A549 (cell line): ENCODE data around the gene ITPA. TPM values are rescaled to one million over a fixed set of nuclear protein-coding genes. Genes with fewer than 3 reads are reported as not detected.

Experiments used
- ATAC-seq, 2 experiments: fragments of 200-7000 bp in 1 of 2; fragments of >200 bp in 1 of 2; cut with Nextera tagmentation in 1 of 2; cut with Tn5 transposase in 1 of 2; 3 replicates each; pipeline versions ENCODE4 v1.8.0 to v1.9.1; 2018 to 2020; ENCODE audit warnings: mild to moderate bottlenecking in 1 of 2, moderate library complexity in 1 of 2
- CTCF ChIA-PET: fragments of 300-600 bp; sonication (Branson Sonifier 250); formaldehyde crosslinking; extraction: SDS; loops from one replicate; lab custom pipeline; 2021; ENCODE audit warnings: antibody characterized with exemption, inconsistent platforms; lab: Yijun Ruan, JAX
- POLR2A ChIA-PET: fragments of 350-600 bp; formaldehyde crosslinking; extraction: SDS; loops from one replicate; lab custom pipeline; 2021; ENCODE audit warnings: antibody characterized with exemption, inconsistent platforms; lab: Yijun Ruan, JAX
- DNase-seq, 2 experiments: peaks; one replicate each; pipeline versions ENCODE4 v3.0.0 to v3.0.0-alpha.2; 2011 to 2016; ENCODE audit warnings: low read depth in 1 of 2, low spot score in 1 of 2
- FAIRE-seq: peaks from 2 replicates; lab custom pipeline; 2011; peaks lifted over from hg19 to GRCh38; lab: Jason Lieb, UNC
- H3K27ac ChIP-seq, 2 experiments: fragments of >200 bp; sonication (Bioruptor Twin); formaldehyde crosslinking; 3 replicates each; pipeline ENCODE4 v1.5.1; 2016 to 2017
- H3K4me1 ChIP-seq: fragments of >200 bp; sonication (Bioruptor Twin); formaldehyde crosslinking; 3 replicates; pipeline ENCODE4 v1.6.1; 2016
- H3K4me2 ChIP-seq: fragments of >200 bp; sonication (Bioruptor Twin); formaldehyde crosslinking; 3 replicates; pipeline ENCODE4 v1.6.1; 2016
- H3K4me3 ChIP-seq: fragments of >200 bp; sonication (Bioruptor Twin); formaldehyde crosslinking; 3 replicates; pipeline ENCODE4 v1.5.1; 2016
- H3K9me3 ChIP-seq: fragments of >200 bp; sonication (Bioruptor Twin); formaldehyde crosslinking; 3 replicates; pipeline ENCODE4 v1.6.1; 2016
- BHLHE40 ChIP-seq: IDR thresholded peaks from 2 replicates; pipeline ENCODE4 v1.6.1; 2012; ENCODE audit warnings: low read depth, low read length, inconsistent platforms
- CBX8 ChIP-seq: fragments of 200-600 bp; sonication (generic); IDR thresholded peaks from 2 replicates; pipeline ENCODE4 v1.6.1; 2016
- CEBPB ChIP-seq, 2 experiments: fragments of >200 bp in 1 of 2; sonication (Bioruptor Twin) in 1 of 2; formaldehyde crosslinking in 1 of 2; IDR thresholded peaks; 2 replicates each; pipeline ENCODE4 v1.6.1; 2012 to 2016
- CHD2 ChIP-seq: fragments of 150-350 bp; IDR thresholded peaks from 2 replicates; pipeline ENCODE4 v1.6.1; 2014; ENCODE audit warnings: low read length; ENCODE audit not compliant: partially characterized antibody
- EHF ChIP-seq: fragments of 250-450 bp; sonication (Bioruptor Pico); IDR thresholded peaks from 2 replicates; pipeline ENCODE4 v1.5.0; 2020; ENCODE audit warnings: mild to moderate bottlenecking
- EHMT2 ChIP-seq: fragments of 200-600 bp; sonication (generic); IDR thresholded peaks from 2 replicates; pipeline ENCODE4 v1.6.1; 2016; ENCODE audit warnings: antibody characterized with exemption, low read depth, mild to moderate bottlenecking, moderate library complexity
- EP300 ChIP-seq, 2 experiments: fragments of >200 bp; sonication (Bioruptor Twin); formaldehyde crosslinking; IDR thresholded peaks; 2 replicates in 1 of 2; 3 replicates in 1 of 2; pipeline ENCODE4 v1.6.1; 2016 to 2017
- ESRRA ChIP-seq: fragments of 150-350 bp; IDR thresholded peaks from 2 replicates; pipeline ENCODE4 v1.6.1; 2014; ENCODE audit warnings: mild to moderate bottlenecking, low read length, borderline replicate concordance
- GATA3 ChIP-seq: IDR thresholded peaks from 2 replicates; pipeline ENCODE4 v1.6.1; 2012; ENCODE audit warnings: borderline replicate concordance
- HDAC2 ChIP-seq: fragments of 200-600 bp; sonication (generic); IDR thresholded peaks from 2 replicates; pipeline ENCODE4 v1.6.1; 2016
- HOXA7 ChIP-seq: fragments of 250-450 bp; sonication (Bioruptor Pico); IDR thresholded peaks from 2 replicates; pipeline ENCODE4 v1.5.0; 2020; ENCODE audit warnings: mild to moderate bottlenecking, moderate library complexity
- HOXB5 ChIP-seq: fragments of 250-450 bp; sonication (Bioruptor Pico); IDR thresholded peaks from 2 replicates; pipeline ENCODE4 v1.5.0; 2020; ENCODE audit warnings: mild to moderate bottlenecking, moderate library complexity
- JUNB ChIP-seq: fragments of >200 bp; sonication (Bioruptor Twin); formaldehyde crosslinking; IDR thresholded peaks from 2 replicates; pipeline ENCODE4 v1.6.1; 2016
- KDM1A ChIP-seq: fragments of 200-600 bp; sonication (generic); IDR thresholded peaks from 2 replicates; pipeline ENCODE4 v1.6.1; 2016; ENCODE audit warnings: low read depth, mild to moderate bottlenecking
- NFE2L2 ChIP-seq: fragments of 150-350 bp; conservative IDR thresholded peaks from 2 replicates; pipeline ENCODE4 v1.6.1; 2014; ENCODE audit warnings: low read length
- NPAS2 ChIP-seq: fragments of 250-450 bp; sonication (Bioruptor Pico); IDR thresholded peaks from 2 replicates; pipeline ENCODE4 v1.8.0; 2022; ENCODE audit warnings: mild to moderate bottlenecking, moderate library complexity, borderline replicate concordance
- NR3C1 ChIP-seq: fragments of >200 bp; sonication (Bioruptor Twin); formaldehyde crosslinking; IDR thresholded peaks from 3 replicates; pipeline ENCODE4 v1.6.1; 2017
- PHF8 ChIP-seq: fragments of 200-600 bp; sonication (generic); IDR thresholded peaks from 2 replicates; pipeline ENCODE4 v1.6.1; 2016; ENCODE audit warnings: low read depth, mild to moderate bottlenecking, antibody characterized with exemption, moderate library complexity, borderline replicate concordance
- POLR2A ChIP-seq: IDR thresholded peaks from 2 replicates; pipeline ENCODE4 v1.6.1; 2012; ENCODE audit warnings: mild to moderate bottlenecking, low read length
- POLR2AphosphoS2 ChIP-seq: conservative IDR thresholded peaks from 2 replicates; pipeline ENCODE4 v1.6.1; 2012; ENCODE audit warnings: low read length, improper control_type of control experiment, inconsistent platforms
- RCOR1 ChIP-seq: fragments of 150-350 bp; IDR thresholded peaks from 2 replicates; pipeline ENCODE4 v1.6.1; 2014; ENCODE audit warnings: antibody characterized with exemption, low read length, low read depth
- SREBF2 ChIP-seq: fragments of 450-650 bp; IDR thresholded peaks from 2 replicates; pipeline ENCODE4 v1.6.1; 2014; ENCODE audit warnings: mild to moderate bottlenecking, moderate library complexity
- TFCP2L1 ChIP-seq: fragments of 250-450 bp; sonication (Bioruptor Pico); IDR thresholded peaks from 2 replicates; pipeline ENCODE4 v1.5.0; 2021; ENCODE audit warnings: mild to moderate bottlenecking
- ZSCAN20 ChIP-seq: fragments of 250-450 bp; sonication (Bioruptor Pico); IDR thresholded peaks from 2 replicates; pipeline ENCODE4 v1.8.0; 2022; ENCODE audit warnings: mild to moderate bottlenecking, moderate library complexity
- WGBS: methylation state at CpG from one replicate; pipeline ENCODE4 v1.1.6; 2017; ENCODE audit errors: missing lambda C conversion rate; 5-methylcytosine and 5-hydroxymethylcytosine counted together
- polyA plus RNA-seq, 4 experiments: library from polyadenylated mRNA; depleted of rRNA in 3 of 4; stranded (reverse); fragments of >200 nt; fragmentation: RNase III in 1 of 4; extraction: RNeasy Plus Mini Kit Qiagen cat#74134 plus additional on column Dnase treatment in 1 of 4; gene quantifications; 2 replicates in 3 of 4; 3 replicates in 1 of 4; pipeline ENCODE4 v1.2.3, GENCODE V29; 2011 to 2017
- TF ChIP-seq, protein P1 (sequence below): fragments of 250-450 bp; sonication (Bioruptor Pico); IDR thresholded peaks from 2 replicates; pipeline ENCODE4 v1.5.0; 2020; ENCODE audit warnings: low read depth, mild to moderate bottlenecking, moderate library complexity
- TF ChIP-seq, protein P2 (sequence below): fragments of >200 bp; sonication (Bioruptor Twin); formaldehyde crosslinking; IDR thresholded peaks from 3 replicates; pipeline ENCODE4 v1.6.1; 2016
- TF ChIP-seq, protein P3 (sequence below): IDR thresholded peaks from 2 replicates; pipeline ENCODE4 v1.6.1; 2012; ENCODE audit warnings: low read depth, borderline replicate concordance

ITPA gene
- polyA plus RNA-seq, 2 of the 4 experiments (the other 2 are of a cell fraction) = 54.0 to 106 TPM

DNA sequence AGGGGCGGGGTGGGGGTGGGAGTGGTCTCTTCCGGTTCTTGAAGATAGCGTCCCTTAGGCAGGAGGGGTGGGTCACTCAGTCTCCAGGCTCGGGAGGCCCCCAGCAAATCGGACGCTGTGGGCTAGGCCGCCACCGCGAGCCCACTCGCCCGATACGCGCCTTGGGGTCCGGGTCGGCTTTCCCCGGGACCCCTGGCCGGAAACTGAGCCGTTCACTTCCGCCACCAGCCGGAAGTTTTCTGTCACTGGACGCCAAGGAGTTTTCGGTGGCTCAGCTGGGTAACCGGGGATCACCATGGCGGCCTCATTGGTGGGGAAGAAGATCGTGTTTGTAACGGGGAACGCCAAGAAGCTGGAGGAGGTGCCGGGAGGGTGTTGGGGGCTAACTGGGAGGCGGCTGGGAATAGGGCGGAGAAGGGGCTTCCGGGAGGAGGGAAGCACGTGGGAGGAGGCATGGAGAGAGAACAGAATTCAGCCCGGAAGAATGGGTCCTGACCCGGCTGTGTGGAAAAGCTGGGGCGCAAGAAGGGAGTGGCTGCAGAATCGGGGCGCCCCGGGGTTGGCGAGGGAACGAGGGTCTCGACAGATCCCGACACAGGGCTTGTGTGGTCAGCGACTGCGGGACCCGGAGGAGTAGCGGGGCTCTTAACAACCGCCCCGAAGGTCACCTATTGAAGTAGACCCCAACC is at the start of gene ITPA (continued):
- TF ChIP-seq, protein P1, sequence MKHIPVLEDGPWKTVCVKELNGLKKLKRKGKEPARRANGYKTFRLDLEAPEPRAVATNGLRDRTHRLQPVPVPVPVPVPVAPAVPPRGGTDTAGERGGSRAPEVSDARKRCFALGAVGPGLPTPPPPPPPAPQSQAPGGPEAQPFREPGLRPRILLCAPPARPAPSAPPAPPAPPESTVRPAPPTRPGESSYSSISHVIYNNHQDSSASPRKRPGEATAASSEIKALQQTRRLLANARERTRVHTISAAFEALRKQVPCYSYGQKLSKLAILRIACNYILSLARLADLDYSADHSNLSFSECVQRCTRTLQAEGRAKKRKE = no peak
- TF ChIP-seq GATA3 (peak; percentile 11; the same call in 1 of the 2 replicates), CBX8 (no peak), HDAC2 (no peak), CHD2 (no peak), RCOR1 (no peak), KDM1A (no peak), EHMT2 (no peak), BHLHE40 (no peak), EHF (CRISPR knock-in tag) (no peak), NR3C1 (no peak), ZSCAN20 (CRISPR knock-in tag) (no peak), HOXB5 (CRISPR knock-in tag) (0 out of 2 replicates have a peak, but pooled peaks have one; percentile 9), JUNB (no peak), ESRRA (no peak), POLR2A (peak; percentile 71), POLR2AphosphoS2 (no peak), TFCP2L1 (CRISPR knock-in tag) (no peak), NFE2L2 (no peak)
- TF ChIP-seq, protein P2, sequence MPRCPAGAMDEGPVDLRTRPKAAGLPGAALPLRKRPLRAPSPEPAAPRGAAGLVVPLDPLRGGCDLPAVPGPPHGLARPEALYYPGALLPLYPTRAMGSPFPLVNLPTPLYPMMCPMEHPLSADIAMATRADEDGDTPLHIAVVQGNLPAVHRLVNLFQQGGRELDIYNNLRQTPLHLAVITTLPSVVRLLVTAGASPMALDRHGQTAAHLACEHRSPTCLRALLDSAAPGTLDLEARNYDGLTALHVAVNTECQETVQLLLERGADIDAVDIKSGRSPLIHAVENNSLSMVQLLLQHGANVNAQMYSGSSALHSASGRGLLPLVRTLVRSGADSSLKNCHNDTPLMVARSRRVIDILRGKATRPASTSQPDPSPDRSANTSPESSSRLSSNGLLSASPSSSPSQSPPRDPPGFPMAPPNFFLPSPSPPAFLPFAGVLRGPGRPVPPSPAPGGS = peak; percentile 49; the same call in 1 of the 3 replicates
- TF ChIP-seq, protein P3, sequence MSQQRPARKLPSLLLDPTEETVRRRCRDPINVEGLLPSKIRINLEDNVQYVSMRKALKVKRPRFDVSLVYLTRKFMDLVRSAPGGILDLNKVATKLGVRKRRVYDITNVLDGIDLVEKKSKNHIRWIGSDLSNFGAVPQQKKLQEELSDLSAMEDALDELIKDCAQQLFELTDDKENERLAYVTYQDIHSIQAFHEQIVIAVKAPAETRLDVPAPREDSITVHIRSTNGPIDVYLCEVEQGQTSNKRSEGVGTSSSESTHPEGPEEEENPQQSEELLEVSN = peak; percentile 52; the same call in 1 of the 2 replicates

DNA sequence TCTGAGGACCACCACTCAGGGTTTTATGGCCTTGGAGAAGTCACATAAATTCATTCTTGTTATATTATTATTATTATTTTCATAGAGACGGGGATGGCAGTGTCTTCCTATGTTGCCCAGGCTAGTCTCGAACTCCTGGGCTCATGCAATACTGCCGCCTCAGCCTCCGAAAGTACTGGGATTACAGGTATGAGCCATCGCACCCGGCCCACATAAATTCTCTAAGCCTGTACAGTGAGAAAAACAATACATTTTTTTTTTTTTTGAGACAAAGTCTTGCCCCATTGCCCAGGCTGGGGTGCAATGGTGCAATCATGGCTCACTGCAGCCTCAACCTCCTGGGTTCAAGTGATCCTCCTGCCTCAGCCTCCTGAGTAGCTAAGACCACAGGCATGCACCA is 48.9 kb upstream of the ITPA start:
- FAIRE-seq (no peak), ATAC-seq (no peak)
- 87% methylated on average over 6 of the region's 6 CpGs for WGBS
- Histone ChIP-seq H3K4me3 (peak overlapping the region; percentile 69), H3K4me1 (peaks cover 19% of the 10 kb centered on the region; the same call in 2 of the 3 replicates)
- POLR2A ChIA-PET = interaction anchor here (0.6 to 1.7 kb wide), 2 partner anchors 11 to 14 kb away, joined by 6 to 7 read pairs; no protein-coding TSS in a partner anchor
- TF ChIP-seq GATA3 (no peak), EHMT2 (no peak), NPAS2 (no peak), TFCP2L1 (CRISPR knock-in tag) (no peak), PHF8 (no peak), EP300 (IDR thresholded peaks at IDR 0.05) (no peak), CEBPB (IDR thresholded peaks at IDR 0.05) (no peak), POLR2A (no peak), HOXA7 (CRISPR knock-in tag) (no peak), SREBF2 (no peak)
- TF ChIP-seq, all 56 proteins: peak for 0
- peak overlapping the region; percentile 85 to 89 for H3K27ac ChIP-seq
- CTCF ChIA-PET = interaction anchor here (0.7 to 3.3 kb wide), 10 partner anchors 9 to 307 kb away, joined by 3 to 17 read pairs (median 4); no protein-coding TSS in a partner anchor
- H3K9me3 ChIP-seq = no peaks in the 10 kb centered on the region
- DNase-seq = no peak
- peak overlapping the region; percentile 56 for H3K4me2 ChIP-seq
